WI38 (cell line): ENCODE measurements around the gene HIRA.
"Not testable (repeated sequence)": the region's sequence is repeated elsewhere in the genome, so short reads cannot be mapped to it uniquely, and the experiment has no call there.

Experiments
- H3K4me3 ChIP-seq: 2 replicates; pipeline ENCODE4 v1.5.1; 2011; ENCODE audit warnings: low read depth, mild to moderate bottlenecking, control low read depth, low read length
- TF ChIP-seq, protein P1 (sequence below): IDR thresholded peaks from 2 replicates; pipeline ENCODE4 v1.5.1; 2012; ENCODE audit warnings: low read depth, mild to moderate bottlenecking, control low read depth, low read length

HIRA gene

GRCh38 chr22:19329454-19329853 is 102.1 kb downstream of the HIRA start:
- H3K4me3 ChIP-seq, result no peak overlapping the region
- TF ChIP-seq, protein P1, sequence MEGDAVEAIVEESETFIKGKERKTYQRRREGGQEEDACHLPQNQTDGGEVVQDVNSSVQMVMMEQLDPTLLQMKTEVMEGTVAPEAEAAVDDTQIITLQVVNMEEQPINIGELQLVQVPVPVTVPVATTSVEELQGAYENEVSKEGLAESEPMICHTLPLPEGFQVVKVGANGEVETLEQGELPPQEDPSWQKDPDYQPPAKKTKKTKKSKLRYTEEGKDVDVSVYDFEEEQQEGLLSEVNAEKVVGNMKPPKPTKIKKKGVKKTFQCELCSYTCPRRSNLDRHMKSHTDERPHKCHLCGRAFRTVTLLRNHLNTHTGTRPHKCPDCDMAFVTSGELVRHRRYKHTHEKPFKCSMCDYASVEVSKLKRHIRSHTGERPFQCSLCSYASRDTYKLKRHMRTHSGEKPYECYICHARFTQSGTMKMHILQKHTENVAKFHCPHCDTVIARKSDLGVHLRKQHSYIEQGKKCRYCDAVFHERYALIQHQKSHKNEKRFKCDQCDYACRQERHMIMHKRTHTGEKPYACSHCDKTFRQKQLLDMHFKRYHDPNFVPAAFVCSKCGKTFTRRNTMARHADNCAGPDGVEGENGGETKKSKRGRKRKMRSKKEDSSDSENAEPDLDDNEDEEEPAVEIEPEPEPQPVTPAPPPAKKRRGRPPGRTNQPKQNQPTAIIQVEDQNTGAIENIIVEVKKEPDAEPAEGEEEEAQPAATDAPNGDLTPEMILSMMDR, result no peak

DNA sequence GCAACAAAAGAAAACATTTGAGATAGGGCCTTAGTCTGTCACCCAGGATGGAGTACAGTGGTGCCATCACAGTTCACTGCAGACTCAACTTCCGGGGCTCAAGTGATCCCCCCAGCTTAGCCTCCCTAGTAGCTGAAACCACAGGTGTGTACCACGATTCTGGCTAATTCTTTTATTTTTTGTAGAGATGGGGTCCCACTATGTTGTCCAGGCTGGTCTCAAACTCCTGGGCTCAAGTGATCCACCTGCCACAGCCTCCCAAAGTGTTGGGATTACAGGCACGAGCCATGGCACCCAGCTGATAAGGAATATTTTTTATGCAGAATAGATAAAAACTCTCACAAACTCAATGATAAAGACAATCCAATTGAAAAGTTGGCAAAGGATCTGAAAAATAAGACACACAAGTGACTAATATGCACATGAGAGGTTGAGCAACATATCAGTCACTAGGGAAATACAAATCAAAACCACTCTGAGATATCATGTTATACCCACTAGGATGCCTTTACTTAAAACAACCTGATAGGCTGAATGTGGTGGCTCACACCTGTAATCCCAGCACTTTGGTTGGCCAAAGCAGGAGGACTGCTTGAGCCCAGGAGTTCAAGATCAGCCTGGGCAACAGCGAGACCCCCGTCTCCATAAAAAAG is 106.1 kb downstream of the HIRA start:
- TF ChIP-seq, protein P1, result no peak
- H3K4me3 ChIP-seq, result no peak overlapping the region

GRCh38 chr22:19323420-19323819 is 108.1 kb downstream of the HIRA start:
- not testable (repeated sequence) for H3K4me3 ChIP-seq

DNA sequence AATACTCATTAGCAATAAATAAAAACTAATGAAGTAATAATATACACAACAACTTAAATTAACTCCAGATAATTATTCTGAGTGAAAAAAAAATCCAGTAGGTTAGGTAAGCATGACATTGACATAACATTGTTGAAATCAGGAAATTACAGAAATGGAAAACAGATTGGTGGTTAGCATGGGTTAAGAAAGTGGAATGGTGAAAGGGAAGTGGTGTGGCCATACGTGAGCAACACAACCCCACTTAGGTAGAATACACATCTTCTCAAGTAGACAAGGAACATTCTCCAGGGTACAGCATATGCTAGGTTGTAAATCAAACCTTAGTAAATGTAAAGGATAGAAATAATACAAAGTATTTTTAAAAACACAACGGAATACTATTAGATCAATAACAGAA is 109.8 kb downstream of the HIRA start:
- TF ChIP-seq, protein P1, result no peak

GRCh38 chr22:19320136-19320535 is 111.4 kb downstream of the HIRA start:
- H3K4me3 ChIP-seq, result not testable (repeated sequence)

More for the DNA sequence above, 109.8 kb downstream of the HIRA start:
- H3K4me3 ChIP-seq, result no peak overlapping the region

- H3K4me3 ChIP-seq, result no peak overlapping the region
- TF ChIP-seq, protein P1, result no peak
Measured at GRCh38 chr22:19319281-19319680, 112.3 kb downstream of the HIRA start.

GRCh38 chr22:19317865-19318264 is 113.7 kb downstream of the HIRA start:
- TF ChIP-seq, protein P1, result no peak
- H3K4me3 ChIP-seq, result no peak overlapping the region

- TF ChIP-seq, protein P1, result no peak
Measured at GRCh38 chr22:19307872-19308271, 123.7 kb downstream of the HIRA start.

DNA sequence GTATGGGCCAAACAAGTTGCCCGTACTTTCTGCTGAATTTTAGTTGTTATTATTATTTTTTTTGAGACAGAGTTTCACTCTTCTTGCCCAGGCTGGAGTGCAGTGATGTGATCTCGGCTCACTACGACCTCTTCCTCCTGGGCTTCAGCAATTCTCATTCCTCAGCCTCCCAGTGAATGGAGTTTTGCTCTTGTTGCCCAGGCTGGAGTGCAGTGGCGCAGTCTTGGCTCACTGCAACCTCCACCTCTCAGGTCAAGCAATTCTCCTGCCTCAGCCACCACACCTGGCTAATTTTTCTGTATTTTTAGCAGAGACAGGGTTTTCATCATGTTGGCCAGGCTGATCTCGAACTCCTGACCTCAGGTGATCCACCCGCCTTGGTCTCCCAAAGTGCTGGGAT is 125.0 kb downstream of the HIRA start:
- H3K4me3 ChIP-seq, result not testable (repeated sequence)

More at GRCh38 chr22:19307872-19308271, 123.7 kb downstream of the HIRA start:
- no peak overlapping the region for H3K4me3 ChIP-seq
